ENCODE results near the gene CDHR5.

Gene CDHR5

DNA sequence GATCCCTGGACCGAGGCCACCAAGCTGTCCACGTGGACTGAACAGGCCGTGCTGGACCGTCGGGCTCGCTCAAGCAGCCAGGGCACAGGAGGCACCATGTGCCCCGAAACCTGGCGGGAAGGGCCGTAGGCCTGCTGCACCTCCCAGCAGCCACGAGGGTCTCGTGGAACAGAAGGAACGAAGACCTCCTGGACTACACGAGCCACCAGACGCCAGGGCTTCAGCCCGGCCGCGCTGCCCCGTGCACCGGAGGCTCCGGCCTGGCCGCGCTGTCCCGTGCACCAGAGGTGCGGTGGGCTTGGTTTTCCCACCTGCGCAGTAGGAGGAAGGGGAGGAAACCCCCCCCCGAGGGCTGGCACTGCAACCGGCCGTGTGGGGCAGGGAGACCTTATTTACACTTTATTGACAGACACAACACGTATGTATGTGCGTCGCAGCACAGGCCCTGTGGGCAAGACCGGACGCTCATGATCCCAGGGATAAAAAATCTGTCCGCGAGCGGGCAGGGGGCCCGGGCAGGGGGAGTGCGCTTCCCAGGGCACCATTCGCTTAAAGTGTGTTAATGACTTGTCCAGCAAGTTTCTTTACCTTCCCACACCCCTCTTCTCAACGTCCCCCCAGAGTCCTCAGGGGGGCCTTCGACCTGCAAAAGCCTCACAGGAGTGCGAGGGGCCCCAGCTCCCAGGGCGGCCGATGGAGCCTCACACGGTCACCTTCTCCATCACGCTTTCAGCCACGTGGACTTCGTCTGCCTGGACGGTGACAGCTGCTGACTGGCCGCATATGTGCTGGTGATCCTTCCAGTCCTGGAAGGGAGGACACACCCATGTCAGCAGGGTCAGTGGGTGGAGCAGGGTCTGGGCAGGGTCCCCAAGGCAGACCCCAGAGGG lies 19.3 kb upstream of the CDHR5 start:
- no peak for DNase-seq (ENCODE audit: low spot score)

- no peak for DNase-seq (ENCODE audit: low spot score)
Observed at GRCh38 chr11:643366-643765, 18.6 kb upstream of the CDHR5 start.

GRCh38 chr11:641806-642370 lies 17.1 kb upstream of the CDHR5 start:
- DNase-seq (ENCODE audit: low spot score), result no peak

DNA sequence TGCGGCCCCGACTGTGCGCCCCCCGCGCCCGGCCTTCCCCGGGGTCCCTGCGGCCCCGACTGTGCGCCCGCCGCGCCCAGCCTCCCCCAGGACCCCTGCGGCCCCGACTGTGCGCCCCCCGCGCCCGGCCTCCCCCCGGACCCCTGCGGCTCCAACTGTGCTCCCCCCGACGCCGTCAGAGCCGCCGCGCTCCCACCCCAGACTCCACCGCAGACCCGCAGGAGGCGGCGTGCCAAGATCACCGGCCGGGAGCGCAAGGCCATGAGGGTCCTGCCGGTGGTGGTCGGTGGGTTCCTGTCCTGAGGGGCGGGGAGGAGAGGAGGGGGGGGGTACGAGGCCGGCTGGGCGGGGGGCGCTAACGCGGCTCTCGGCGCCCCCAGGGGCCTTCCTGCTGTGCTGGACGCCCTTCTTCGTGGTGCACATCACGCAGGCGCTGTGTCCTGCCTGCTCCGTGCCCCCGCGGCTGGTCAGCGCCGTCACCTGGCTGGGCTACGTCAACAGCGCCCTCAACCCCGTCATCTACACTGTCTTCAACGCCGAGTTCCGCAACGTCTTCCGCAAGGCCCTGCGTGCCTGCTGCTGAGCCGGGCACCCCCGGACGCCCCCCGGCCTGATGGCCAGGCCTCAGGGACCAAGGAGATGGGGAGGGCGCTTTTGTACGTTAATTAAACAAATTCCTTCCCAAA lies 15.4 kb upstream of the CDHR5 start:
- DNase-seq (ENCODE audit: low spot score), result no peak

DNA sequence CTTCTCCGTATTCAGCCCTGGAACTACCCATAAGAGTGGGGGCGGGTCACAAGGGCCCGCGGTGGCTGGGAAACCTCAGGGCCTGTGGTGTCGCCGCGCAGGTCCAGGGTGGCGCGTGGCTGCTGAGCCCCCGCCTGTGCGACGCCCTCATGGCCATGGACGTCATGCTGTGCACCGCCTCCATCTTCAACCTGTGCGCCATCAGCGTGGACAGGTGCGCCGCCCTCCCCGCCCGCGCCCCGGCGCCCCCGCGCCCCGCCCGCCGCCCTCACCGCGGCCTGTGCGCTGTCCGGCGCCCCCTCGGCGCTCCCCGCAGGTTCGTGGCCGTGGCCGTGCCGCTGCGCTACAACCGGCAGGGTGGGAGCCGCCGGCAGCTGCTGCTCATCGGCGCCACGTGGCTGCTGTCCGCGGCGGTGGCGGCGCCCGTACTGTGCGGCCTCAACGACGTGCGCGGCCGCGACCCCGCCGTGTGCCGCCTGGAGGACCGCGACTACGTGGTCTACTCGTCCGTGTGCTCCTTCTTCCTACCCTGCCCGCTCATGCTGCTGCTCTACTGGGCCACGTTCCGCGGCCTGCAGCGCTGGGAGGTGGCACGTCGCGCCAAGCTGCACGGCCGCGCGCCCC lies 14.7 kb upstream of the CDHR5 start:
- DNase-seq (ENCODE audit: low spot score), result no peak

DNA sequence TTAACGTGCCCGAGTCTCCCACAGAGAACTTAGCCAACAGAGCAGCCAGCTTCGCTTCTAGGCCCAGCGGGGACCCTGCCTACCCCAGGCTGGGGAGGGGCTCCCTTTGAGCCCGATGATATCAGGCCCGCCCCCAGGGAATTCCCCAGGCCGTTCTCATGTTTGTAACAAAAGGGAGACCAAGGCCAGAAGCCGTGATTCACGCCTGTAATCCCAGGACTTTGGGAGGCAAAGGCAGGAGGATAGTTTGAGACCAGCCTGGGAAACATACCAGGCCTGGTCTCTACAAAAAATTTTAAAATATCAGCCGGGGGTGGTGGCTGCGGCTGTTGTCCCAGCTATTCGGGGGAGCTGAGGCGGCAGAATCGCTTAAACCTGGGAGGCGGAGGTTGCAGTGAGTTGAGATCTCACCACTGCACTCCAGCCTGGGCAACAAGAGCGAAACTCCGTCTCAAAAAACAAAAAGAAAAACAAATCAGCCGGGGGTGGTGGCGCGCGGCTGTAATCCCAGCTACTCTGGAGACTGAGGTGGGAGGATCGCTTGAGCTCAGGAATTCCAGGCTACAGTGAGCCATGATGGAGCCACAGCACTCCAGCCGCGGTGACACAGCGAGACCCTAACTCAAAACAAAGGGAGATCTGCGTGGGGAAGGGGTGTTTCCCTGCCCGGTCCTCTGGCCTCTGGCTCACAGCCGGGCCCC lies 14.0 kb upstream of the CDHR5 start:
- DNase-seq (ENCODE audit: low spot score), result no peak

DNA sequence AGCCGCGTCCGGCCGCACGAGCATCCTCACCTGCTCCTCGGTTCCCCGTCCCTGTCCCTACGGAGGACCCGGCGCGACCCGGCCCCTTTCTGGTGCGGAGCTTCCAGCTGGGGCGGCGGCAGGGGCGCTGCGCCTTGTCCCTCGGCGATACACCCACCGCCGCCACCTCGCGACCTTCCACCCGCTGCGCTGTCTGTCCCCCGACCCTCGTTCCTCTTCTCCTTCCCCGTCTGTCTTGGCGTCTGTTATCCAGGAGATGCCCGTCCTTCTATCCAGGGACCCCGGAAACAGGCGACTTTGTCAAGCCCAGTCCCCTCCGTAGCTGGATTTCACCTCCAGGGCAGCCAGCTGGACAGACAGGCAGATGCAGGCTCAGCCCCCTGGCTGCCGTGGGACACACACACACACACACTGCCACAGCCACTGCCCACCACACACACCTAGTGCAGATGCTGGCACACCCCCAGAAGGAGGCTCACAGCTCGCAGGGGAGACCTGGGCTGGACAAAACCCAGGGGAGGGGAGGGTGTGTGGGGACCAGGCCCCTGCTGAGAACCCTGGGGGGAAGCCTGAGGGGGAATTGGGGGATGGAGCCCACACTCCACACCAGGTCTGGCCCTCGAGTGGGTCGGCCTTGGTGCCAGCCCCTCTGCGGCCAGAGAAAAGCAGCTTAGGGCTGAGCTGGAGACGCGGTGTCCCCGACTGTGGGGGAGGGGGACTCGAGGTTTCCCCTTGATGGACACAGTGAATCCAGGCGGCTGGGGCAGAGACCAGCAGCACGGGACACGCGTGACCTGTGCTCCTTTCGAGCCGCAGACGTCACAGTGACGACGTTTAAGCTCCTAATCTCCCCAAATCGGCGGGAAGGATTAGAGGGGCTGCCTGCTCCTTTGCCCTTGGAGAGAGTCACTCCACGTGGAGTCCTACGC lies 13.1 kb upstream of the CDHR5 start:
- DNase-seq (ENCODE audit: low spot score), result no peak

GRCh38 chr11:637333-637592 lies 12.5 kb upstream of the CDHR5 start:
- DNase-seq (ENCODE audit: low spot score), result no peak

DNA sequence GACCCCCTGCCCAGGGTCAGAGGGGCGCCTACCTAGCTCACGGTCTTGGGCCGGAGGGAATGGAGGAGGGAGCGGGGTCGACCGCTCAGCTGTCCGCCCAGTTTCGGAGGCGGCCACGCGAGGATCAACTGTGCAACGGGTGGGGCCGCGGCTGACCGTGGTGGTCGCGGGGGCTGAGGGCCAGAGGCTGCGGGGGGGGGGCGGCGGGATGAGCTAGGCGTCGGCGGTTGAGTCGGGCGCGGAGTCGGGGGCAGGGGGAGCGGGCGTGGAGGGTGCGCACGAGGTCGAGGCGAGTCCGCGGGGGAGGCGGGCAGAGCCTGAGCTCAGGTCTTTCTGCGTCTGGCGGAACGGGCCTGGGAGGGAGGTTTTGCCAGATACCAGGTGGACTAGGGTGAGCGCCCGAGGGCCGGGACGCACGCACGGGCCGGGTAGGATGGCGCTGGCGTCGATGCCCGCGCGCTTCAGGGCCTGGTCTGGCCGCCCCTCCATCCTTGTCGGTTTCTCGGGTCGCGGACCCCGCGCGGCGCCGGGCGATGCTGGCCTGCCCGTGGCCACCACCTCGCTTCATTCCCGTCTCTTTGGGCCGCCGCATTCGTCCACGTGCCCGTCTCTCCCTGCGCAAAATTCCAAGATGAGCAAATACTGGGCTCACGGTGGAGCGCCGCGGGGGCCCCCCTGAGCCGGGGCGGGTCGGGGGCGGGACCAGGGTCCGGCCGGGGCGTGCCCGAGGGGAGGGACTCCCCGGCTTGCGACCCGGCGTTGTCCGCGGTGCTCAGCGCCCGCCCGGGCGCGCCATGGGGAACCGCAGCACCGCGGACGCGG lies 12.0 kb upstream of the CDHR5 start, which contains the start of gene DRD4:
Gene DRD4 (plus strand): TSS at position 759 of the 822 bp plus-strand sequence. CDS start 36 bp downstream, at position 795.
- DNase-seq (ENCODE audit: low spot score), result no peak

GRCh38 chr11:635945-636510 lies 11.3 kb upstream of the CDHR5 start:
- DNase-seq (ENCODE audit: low spot score), result no peak

DNA sequence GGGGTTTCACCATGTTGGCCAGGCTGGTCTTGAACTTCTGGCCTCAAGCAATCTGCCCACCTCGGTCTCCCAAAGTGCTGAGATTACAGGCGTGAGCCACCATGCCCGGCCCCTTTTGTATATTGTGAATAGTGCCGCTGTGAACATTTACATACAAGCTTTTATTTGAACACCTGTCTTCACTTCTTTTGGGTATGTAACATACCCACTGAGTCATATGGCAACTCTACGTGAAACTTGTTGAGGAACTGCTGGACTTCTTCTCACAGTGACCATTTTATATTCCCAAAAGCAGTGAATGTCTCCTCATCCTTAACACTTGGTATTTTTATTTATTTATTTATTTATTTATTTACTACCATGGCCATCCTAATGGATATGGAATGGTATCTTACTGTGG lies 6.1 kb upstream of the CDHR5 start:
- no peak for DNase-seq (ENCODE audit: low spot score)

GRCh38 chr11:629237-629583 lies 4.5 kb upstream of the CDHR5 start:
- DNase-seq (ENCODE audit: low spot score), result no peak

DNA sequence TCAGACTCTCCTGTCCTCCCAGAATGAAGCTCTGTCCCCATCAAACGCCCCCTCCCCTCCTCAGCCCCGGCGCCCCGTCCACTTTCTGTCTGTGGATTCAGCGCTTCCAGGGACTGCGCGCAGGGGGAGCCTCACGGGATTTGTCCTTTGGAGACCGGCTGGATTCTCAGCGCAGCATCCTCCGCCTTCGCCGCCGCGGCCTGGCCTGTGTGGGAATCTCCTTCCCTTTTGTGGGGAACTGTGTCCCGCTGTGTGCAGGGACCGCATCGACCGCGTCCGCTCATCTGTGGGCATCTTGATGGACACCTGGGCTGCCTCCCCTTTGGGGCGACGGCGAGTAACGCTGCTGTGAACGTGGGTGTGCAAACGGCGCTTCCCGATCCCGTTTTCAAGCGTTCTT lies 3.3 kb upstream of the CDHR5 start:
- DNase-seq (ENCODE audit: low spot score), result no peak

DNA sequence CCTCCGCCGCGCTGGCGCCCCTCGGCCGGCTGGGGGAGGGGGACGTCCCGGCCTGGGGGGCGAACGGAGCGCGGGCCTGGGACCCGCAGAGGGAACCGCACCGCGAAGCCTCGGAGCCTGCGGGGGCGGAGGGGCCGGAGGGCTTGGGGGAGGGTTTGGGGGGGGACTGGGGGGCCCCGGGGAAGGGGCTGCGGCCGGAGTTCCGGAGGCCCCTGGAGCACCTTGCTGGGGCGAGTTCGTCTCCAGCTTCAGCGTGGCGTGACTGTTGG lies 2.5 kb upstream of the CDHR5 start:
- no peak for DNase-seq (ENCODE audit: low spot score)

GRCh38 chr11:626475-627307 lies 1.9 kb upstream of the CDHR5 start, which contains the start of gene SCT:
Gene SCT (minus strand): TSS chr11:627181. CDS start chr11:627143, 38 bp downstream.
- no peak for DNase-seq (ENCODE audit: low spot score)

- DNase-seq (ENCODE audit: low spot score), result peak; percentile 48
Observed at GRCh38 chr11:625636-626268, 997 bp upstream of the CDHR5 start.

- DNase-seq (ENCODE audit: low spot score), result peak; percentile 63
Observed at GRCh38 chr11:623999-624704, 603 bp downstream of the CDHR5 start.

- DNase-seq (ENCODE audit: low spot score), result no peak
Observed at GRCh38 chr11:623349-623869, 1.3 kb downstream of the CDHR5 start.

Data from HuH-7 (cell line).